SK-N-SH (cell line): ENCODE results near the gene GRM8. TPM values are rescaled to one million over a fixed set of nuclear protein-coding genes. Genes with fewer than 3 reads are reported as not detected.

Experiments
- CTCF ChIA-PET: fragments of 300-600, 350-600 bp; formaldehyde crosslinking; extraction: SDS; loops from one replicate; lab custom pipeline; 2021; lab: Yijun Ruan, JAX
- POLR2A ChIA-PET: fragments of 350-600 bp; sonication (Branson Sonifier 250); formaldehyde crosslinking; extraction: SDS; loops from one replicate; lab custom pipeline; 2020; ENCODE audit warnings: antibody characterized with exemption, inconsistent platforms; lab: Yijun Ruan, JAX
- DNase-seq: peaks from one replicate; pipeline ENCODE4 v3.0.0; 2012
- H2AFZ ChIP-seq: fragments of 200-600 bp; sonication (generic); 2 replicates; pipeline ENCODE4 v1.8.1; 2016; ENCODE audit warnings: antibody characterized with exemption, mild to moderate bottlenecking, low read depth
- H3F3A ChIP-seq: fragments of 200-600 bp; sonication (generic); replicated peaks from 2 replicates; pipeline ENCODE3; 2016; ENCODE audit warnings: antibody characterized with exemption, mild to moderate bottlenecking; ENCODE audit not compliant: insufficient read depth
- H3K27ac ChIP-seq, 2 experiments: fragments of 200-500 bp in 1 of 2; fragments of 200-600 bp in 1 of 2; sonication (Bioruptor generic) in 1 of 2; sonication (generic), shearing (Covaris generic) in 1 of 2; 2 replicates each; pipeline versions ENCODE4 v1.5.1 to v1.6.1; 2014 to 2016; ENCODE audit warnings: low read depth in 2 of 2, inconsistent platforms in 1 of 2, low read length in 1 of 2, mild to moderate bottlenecking in 1 of 2, mixed read lengths in 1 of 2
- H3K27me3 ChIP-seq: fragments of 200-600 bp; sonication (generic), shearing (Covaris generic); 2 replicates; pipeline ENCODE4 v1.6.1; 2016; ENCODE audit warnings: mixed run types; ENCODE audit not compliant: insufficient read depth
- H3K36me3 ChIP-seq, 2 experiments: fragments of 200-500 bp in 1 of 2; fragments of 200-600 bp in 1 of 2; sonication (Bioruptor generic) in 1 of 2; sonication (generic) in 1 of 2; replicated peaks in 1 of 2; 2 replicates each; pipeline versions ENCODE3 to v1.5.1; 2014 to 2016; ENCODE audit warnings: low read length in 1 of 2, mild to moderate bottlenecking in 1 of 2; ENCODE audit not compliant: insufficient read depth in 2 of 2, control insufficient read depth in 1 of 2
- H3K4me1 ChIP-seq, 2 experiments: fragments of 200-500 bp in 1 of 2; fragments of 200-600 bp in 1 of 2; sonication (Bioruptor generic) in 1 of 2; sonication (generic), shearing (Covaris generic) in 1 of 2; 2 replicates each; pipeline versions ENCODE4 v1.5.1 to v1.6.1; 2014 to 2016; ENCODE audit warnings: low read depth in 1 of 2, low read length in 1 of 2, mixed run types in 1 of 2; ENCODE audit not compliant: insufficient read depth in 2 of 2, control insufficient read depth in 1 of 2
- H3K4me2 ChIP-seq: fragments of 200-600 bp; sonication (generic), shearing (Covaris generic); 2 replicates; pipeline ENCODE4 v1.6.1; 2017; ENCODE audit warnings: mixed run types
- H3K4me3 ChIP-seq, 2 experiments: fragments of 200-500 bp in 1 of 2; fragments of 200-600 bp in 1 of 2; sonication (Bioruptor generic) in 1 of 2; sonication (generic), shearing (Covaris generic) in 1 of 2; 2 replicates each; pipeline versions ENCODE4 v1.5.1 to v1.8.1; 2014 to 2016; ENCODE audit warnings: low read depth in 2 of 2, inconsistent platforms in 1 of 2, low read length in 1 of 2, mild to moderate bottlenecking in 1 of 2, mixed read lengths in 1 of 2, moderate library complexity in 1 of 2
- H3K79me2 ChIP-seq: fragments of 200-600 bp; sonication (generic); 2 replicates; pipeline ENCODE4 v1.8.1; 2017; ENCODE audit warnings: mild to moderate bottlenecking; ENCODE audit not compliant: insufficient read depth
- H3K9ac ChIP-seq: fragments of 200-600 bp; sonication (generic); 2 replicates; pipeline ENCODE4 v1.6.1; 2017; ENCODE audit warnings: mixed run types
- H3K9me2 ChIP-seq: fragments of 200-600 bp; sonication (generic); 2 replicates; pipeline ENCODE4 v1.6.1; 2017; ENCODE audit warnings: mixed run types
- H3K9me3 ChIP-seq: fragments of 200-600 bp; sonication (generic); 2 replicates; pipeline ENCODE4 v1.6.1; 2017; ENCODE audit warnings: mixed run types, mild to moderate bottlenecking, moderate library complexity
- H4K20me1 ChIP-seq: fragments of 200-600 bp; sonication (generic); 2 replicates; pipeline ENCODE4 v1.6.1; 2017; ENCODE audit warnings: mild to moderate bottlenecking, mixed run types; ENCODE audit not compliant: insufficient read depth
- ELF1 ChIP-seq: IDR thresholded peaks from 2 replicates; pipeline ENCODE4 v1.4.0; 2012
- EP300 ChIP-seq, 2 experiments: IDR thresholded peaks; 2 replicates each; pipeline versions ENCODE4 v1.4.0 to v1.6.1; 2012; ENCODE audit warnings: borderline replicate concordance in 1 of 2, low read depth in 1 of 2, low read length in 1 of 2
- FOXM1 ChIP-seq: IDR thresholded peaks from 2 replicates; pipeline ENCODE4 v1.4.0; 2012; ENCODE audit warnings: low read depth, mild to moderate bottlenecking
- GABPA ChIP-seq: IDR thresholded peaks from 2 replicates; pipeline ENCODE4 v1.4.0; 2012; ENCODE audit warnings: low read depth, mild to moderate bottlenecking
- MEF2A ChIP-seq: IDR thresholded peaks from 2 replicates; pipeline ENCODE4 v1.4.0; 2012; ENCODE audit warnings: low read depth, borderline replicate concordance
- MXI1 ChIP-seq: IDR thresholded peaks from 2 replicates; pipeline ENCODE4 v1.6.1; 2012; ENCODE audit warnings: mild to moderate bottlenecking, low read depth, low read length, improper control_type of control experiment
- NFIC ChIP-seq: IDR thresholded peaks from 2 replicates; pipeline ENCODE4 v1.4.0; 2012; ENCODE audit warnings: borderline replicate concordance
- RAD21 ChIP-seq: IDR thresholded peaks from 2 replicates; pipeline ENCODE4 v1.6.1; 2012; ENCODE audit warnings: mild to moderate bottlenecking, low read length
- RCOR1 ChIP-seq: fragments of 150-350 bp; IDR thresholded peaks from 2 replicates; pipeline ENCODE4 v1.6.1; 2017; ENCODE audit warnings: antibody characterized with exemption, low read length
- RFX5 ChIP-seq: IDR thresholded peaks from 2 replicates; pipeline ENCODE4 v1.6.1; 2012; ENCODE audit warnings: mild to moderate bottlenecking, improper control_type of control experiment, low read length
- SIN3A ChIP-seq: IDR thresholded peaks from 2 replicates; pipeline ENCODE4 v1.6.1; 2012; ENCODE audit warnings: low read depth, mild to moderate bottlenecking, low read length, moderate library complexity, borderline replicate concordance
- TAF1 ChIP-seq: IDR thresholded peaks from 2 replicates; pipeline ENCODE4 v1.6.1; 2012; ENCODE audit warnings: low read depth, mild to moderate bottlenecking, low read length, moderate library complexity, borderline replicate concordance
- TCF12 ChIP-seq: IDR thresholded peaks from 2 replicates; pipeline ENCODE4 v1.4.0; 2012
- USF2 ChIP-seq: fragments of 150-350 bp; IDR thresholded peaks from 2 replicates; pipeline ENCODE4 v1.6.1; 2017; ENCODE audit warnings: antibody characterized with exemption, low read length, low read depth, borderline replicate concordance
- WGBS: methylation state at CpG from one replicate; pipeline ENCODE4 v1.1.6; 2017; ENCODE audit warnings: low lambda C conversion rate; 5-methylcytosine and 5-hydroxymethylcytosine counted together
- polyA plus RNA-seq, 3 experiments: library from polyadenylated mRNA; depleted of rRNA; stranded (reverse); fragments of >200 nt; gene quantifications; 2 replicates each; pipeline ENCODE4 v1.2.3, GENCODE V29; 2012
- TF ChIP-seq, protein P1 (sequence below): fragments of 200-600 bp; sonication (generic); IDR thresholded peaks from 2 replicates; pipeline ENCODE4 v1.6.1; 2017; ENCODE audit warnings: antibody characterized with exemption, mild to moderate bottlenecking, moderate library complexity
- TF ChIP-seq, protein P2 (sequence below): IDR thresholded peaks from 2 replicates; pipeline ENCODE4 v1.4.0; 2012; ENCODE audit warnings: low read depth
- TF ChIP-seq, protein P3 (sequence below): IDR thresholded peaks from 2 replicates; pipeline ENCODE4 v1.4.0; 2012; ENCODE audit warnings: low read depth, borderline replicate concordance
- TF ChIP-seq, protein P4 (sequence below): IDR thresholded peaks from 2 replicates; pipeline ENCODE4 v1.4.0; 2012; ENCODE audit warnings: low read depth, borderline replicate concordance

The GRM8 gene
- polyA plus RNA-seq, 1 of the 3 experiments (the other 2 are of a cell fraction), result 0.10 TPM

GRCh38 chr7:126718419-126718818 is 534.3 kb downstream of the GRM8 start:
- POLR2A ChIA-PET, result no interaction called here
- no peak for TF ChIP-seq TAF1

DNA sequence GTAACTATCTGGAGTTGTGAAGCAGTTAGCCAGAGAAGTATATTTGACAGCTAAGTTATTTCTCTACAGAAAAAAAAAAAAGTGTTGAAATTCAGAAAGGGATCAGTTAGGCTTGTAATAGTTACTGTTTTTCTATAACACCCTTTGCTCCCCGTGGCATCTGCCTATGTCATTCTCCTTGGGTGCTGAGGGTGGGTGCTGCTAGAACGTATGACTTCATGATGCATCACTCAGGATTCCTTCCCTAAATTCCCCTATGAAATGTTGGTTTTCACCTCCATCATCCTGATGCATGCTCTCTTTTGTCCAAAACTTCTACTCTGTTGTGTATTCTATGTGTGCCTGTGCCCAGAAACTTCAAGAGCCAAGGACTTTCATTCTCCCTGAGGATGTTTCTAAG is 536.4 kb downstream of the GRM8 start:
- no peak overlapping the region for H2AFZ ChIP-seq
- TF ChIP-seq, protein P1, sequence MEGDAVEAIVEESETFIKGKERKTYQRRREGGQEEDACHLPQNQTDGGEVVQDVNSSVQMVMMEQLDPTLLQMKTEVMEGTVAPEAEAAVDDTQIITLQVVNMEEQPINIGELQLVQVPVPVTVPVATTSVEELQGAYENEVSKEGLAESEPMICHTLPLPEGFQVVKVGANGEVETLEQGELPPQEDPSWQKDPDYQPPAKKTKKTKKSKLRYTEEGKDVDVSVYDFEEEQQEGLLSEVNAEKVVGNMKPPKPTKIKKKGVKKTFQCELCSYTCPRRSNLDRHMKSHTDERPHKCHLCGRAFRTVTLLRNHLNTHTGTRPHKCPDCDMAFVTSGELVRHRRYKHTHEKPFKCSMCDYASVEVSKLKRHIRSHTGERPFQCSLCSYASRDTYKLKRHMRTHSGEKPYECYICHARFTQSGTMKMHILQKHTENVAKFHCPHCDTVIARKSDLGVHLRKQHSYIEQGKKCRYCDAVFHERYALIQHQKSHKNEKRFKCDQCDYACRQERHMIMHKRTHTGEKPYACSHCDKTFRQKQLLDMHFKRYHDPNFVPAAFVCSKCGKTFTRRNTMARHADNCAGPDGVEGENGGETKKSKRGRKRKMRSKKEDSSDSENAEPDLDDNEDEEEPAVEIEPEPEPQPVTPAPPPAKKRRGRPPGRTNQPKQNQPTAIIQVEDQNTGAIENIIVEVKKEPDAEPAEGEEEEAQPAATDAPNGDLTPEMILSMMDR, result no peak
- no peak for TF ChIP-seq ELF1
- TF ChIP-seq RAD21, result no peak
- H3K27me3 ChIP-seq, result no peaks in the 10 kb centered on the region
- 42% methylated on average over 2 of the region's 2 CpGs for WGBS
- H3K4me1 ChIP-seq, result no peaks in the 10 kb centered on the region
- H3F3A ChIP-seq, result no peaks in the 10 kb centered on the region
- H3K79me2 ChIP-seq, result no peaks in the 10 kb centered on the region
- no peak overlapping the region for H3K27ac ChIP-seq
- H4K20me1 ChIP-seq, result no peaks in the 10 kb centered on the region
- DNase-seq, result no peak
- H3K9me3 ChIP-seq, result no peaks in the 10 kb centered on the region
- no peak overlapping the region for H3K4me2 ChIP-seq
- H3K9ac ChIP-seq, result no peak overlapping the region
- H3K9me2 ChIP-seq, result no peaks in the 10 kb centered on the region
- H3K36me3 ChIP-seq, result no peaks in the 10 kb centered on the region
- CTCF ChIA-PET, result interaction anchor here (1.7 kb wide), 1 partner anchor 11 kb away, joined by 4 read pairs; no protein-coding TSS in a partner anchor
- POLR2A ChIA-PET, result no interaction called here
- H3K4me3 ChIP-seq, result no peak overlapping the region

More at GRCh38 chr7:126718419-126718818, 534.3 kb downstream of the GRM8 start:
- H3K9me2 ChIP-seq, result no peaks in the 10 kb centered on the region
- no peak overlapping the region for H3K4me3 ChIP-seq
- H3K36me3 ChIP-seq, result no peaks in the 10 kb centered on the region
- H2AFZ ChIP-seq, result no peak overlapping the region
- CTCF ChIA-PET, result no interaction called here
- no peaks in the 10 kb centered on the region for H4K20me1 ChIP-seq
- WGBS, result 46% methylated on average over 3 of the region's 3 CpGs
- H3K27ac ChIP-seq, result no peak overlapping the region
- no peaks in the 10 kb centered on the region for H3K27me3 ChIP-seq
- no peak overlapping the region for H3K4me2 ChIP-seq
- no peaks in the 10 kb centered on the region for H3K9me3 ChIP-seq
- no peaks in the 10 kb centered on the region for H3F3A ChIP-seq
- no peaks in the 10 kb centered on the region for H3K4me1 ChIP-seq
- no peak for DNase-seq
- no peaks in the 10 kb centered on the region for H3K79me2 ChIP-seq
- no peak overlapping the region for H3K9ac ChIP-seq

DNA sequence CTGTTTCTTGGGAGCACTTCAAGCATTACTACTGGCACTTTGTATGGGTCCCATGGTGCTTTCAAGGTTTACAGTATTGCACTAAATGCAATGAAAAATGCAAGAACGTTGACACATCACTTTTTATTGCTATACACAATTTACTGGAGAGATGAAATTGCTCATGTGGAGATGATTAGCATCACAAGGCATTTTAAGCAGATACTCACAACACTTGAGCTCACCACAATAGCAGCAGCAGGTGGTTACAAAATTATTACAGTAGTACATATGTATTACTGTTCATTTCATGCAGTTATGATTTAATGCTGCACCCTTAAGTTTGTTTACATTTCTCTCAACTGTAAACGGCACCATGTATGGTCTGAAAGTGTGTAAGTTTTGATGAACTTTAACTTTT is 537.7 kb downstream of the GRM8 start:
- WGBS, result 30% methylated on average over 2 of the region's 2 CpGs
- no peaks in the 10 kb centered on the region for H3K4me1 ChIP-seq
- no peak for TF ChIP-seq RAD21
- TF ChIP-seq USF2, result no peak
- TF ChIP-seq, protein P2, sequence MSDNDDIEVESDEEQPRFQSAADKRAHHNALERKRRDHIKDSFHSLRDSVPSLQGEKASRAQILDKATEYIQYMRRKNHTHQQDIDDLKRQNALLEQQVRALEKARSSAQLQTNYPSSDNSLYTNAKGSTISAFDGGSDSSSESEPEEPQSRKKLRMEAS, result no peak
- no peak for TF ChIP-seq FOXM1
- TF ChIP-seq TCF12, result no peak
- TF ChIP-seq, protein P3, sequence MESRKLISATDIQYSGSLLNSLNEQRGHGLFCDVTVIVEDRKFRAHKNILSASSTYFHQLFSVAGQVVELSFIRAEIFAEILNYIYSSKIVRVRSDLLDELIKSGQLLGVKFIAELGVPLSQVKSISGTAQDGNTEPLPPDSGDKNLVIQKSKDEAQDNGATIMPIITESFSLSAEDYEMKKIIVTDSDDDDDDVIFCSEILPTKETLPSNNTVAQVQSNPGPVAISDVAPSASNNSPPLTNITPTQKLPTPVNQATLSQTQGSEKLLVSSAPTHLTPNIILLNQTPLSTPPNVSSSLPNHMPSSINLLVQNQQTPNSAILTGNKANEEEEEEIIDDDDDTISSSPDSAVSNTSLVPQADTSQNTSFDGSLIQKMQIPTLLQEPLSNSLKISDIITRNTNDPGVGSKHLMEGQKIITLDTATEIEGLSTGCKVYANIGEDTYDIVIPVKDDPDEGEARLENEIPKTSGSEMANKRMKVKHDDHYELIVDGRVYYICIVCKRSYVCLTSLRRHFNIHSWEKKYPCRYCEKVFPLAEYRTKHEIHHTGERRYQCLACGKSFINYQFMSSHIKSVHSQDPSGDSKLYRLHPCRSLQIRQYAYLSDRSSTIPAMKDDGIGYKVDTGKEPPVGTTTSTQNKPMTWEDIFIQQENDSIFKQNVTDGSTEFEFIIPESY, result no peak
- no peak for TF ChIP-seq EP300 (IDR thresholded peaks at IDR 0.05; ENCODE audit: borderline replicate concordance in 1 of 2, low read depth in 1 of 2, low read length in 1 of 2)
- no peak for TF ChIP-seq NFIC
- no peak for TF ChIP-seq RCOR1
- TF ChIP-seq, protein P4, sequence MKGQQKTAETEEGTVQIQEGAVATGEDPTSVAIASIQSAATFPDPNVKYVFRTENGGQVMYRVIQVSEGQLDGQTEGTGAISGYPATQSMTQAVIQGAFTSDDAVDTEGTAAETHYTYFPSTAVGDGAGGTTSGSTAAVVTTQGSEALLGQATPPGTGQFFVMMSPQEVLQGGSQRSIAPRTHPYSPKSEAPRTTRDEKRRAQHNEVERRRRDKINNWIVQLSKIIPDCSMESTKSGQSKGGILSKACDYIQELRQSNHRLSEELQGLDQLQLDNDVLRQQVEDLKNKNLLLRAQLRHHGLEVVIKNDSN, result no peak
- TF ChIP-seq SIN3A, result no peak
- no peak for TF ChIP-seq MEF2A
- no peak for TF ChIP-seq MXI1
- no peak for TF ChIP-seq RFX5
- no peak for TF ChIP-seq GABPA

More for the DNA sequence above, 537.7 kb downstream of the GRM8 start:
- no peak overlapping the region for H3K9ac ChIP-seq
- H3K36me3 ChIP-seq, result no peaks in the 10 kb centered on the region
- CTCF ChIA-PET, result interaction anchor here (0.8 to 1.7 kb wide), 3 partner anchors 10 to 13 kb away, joined by 4 to 7 read pairs (median 4); no protein-coding TSS in a partner anchor
- H3F3A ChIP-seq, result no peaks in the 10 kb centered on the region
- POLR2A ChIA-PET, result no interaction called here
- no peak for DNase-seq
- H3K4me3 ChIP-seq, result no peak overlapping the region
- H3K9me3 ChIP-seq, result no peaks in the 10 kb centered on the region
- H2AFZ ChIP-seq, result no peak overlapping the region
- H3K79me2 ChIP-seq, result no peaks in the 10 kb centered on the region
- no peaks in the 10 kb centered on the region for H3K27me3 ChIP-seq
- no peak overlapping the region for H3K27ac ChIP-seq
- H3K9me2 ChIP-seq, result no peaks in the 10 kb centered on the region
- H3K4me2 ChIP-seq, result no peak overlapping the region
- H4K20me1 ChIP-seq, result no peaks in the 10 kb centered on the region
